HL-60/S4 (cell line): ENCODE data around the gene ALDH3B2.
"Not testable (repeated sequence)": the region's sequence is repeated elsewhere in the genome, so short reads cannot be mapped to it uniquely, and the experiment has no call there.

ENCODE experiments used
- in situ Hi-C: fragments of 300-500 bp; cut with MboI; formaldehyde crosslinking; loops from 2 replicates; pipeline ENCODE4 v1.14.3; 2022; ENCODE audit warnings: low sequenced_read_pairs

Gene ALDH3B2, protein sequence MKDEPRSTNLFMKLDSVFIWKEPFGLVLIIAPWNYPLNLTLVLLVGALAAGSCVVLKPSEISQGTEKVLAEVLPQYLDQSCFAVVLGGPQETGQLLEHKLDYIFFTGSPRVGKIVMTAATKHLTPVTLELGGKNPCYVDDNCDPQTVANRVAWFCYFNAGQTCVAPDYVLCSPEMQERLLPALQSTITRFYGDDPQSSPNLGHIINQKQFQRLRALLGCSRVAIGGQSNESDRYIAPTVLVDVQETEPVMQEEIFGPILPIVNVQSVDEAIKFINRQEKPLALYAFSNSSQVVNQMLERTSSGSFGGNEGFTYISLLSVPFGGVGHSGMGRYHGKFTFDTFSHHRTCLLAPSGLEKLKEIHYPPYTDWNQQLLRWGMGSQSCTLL

DNA sequence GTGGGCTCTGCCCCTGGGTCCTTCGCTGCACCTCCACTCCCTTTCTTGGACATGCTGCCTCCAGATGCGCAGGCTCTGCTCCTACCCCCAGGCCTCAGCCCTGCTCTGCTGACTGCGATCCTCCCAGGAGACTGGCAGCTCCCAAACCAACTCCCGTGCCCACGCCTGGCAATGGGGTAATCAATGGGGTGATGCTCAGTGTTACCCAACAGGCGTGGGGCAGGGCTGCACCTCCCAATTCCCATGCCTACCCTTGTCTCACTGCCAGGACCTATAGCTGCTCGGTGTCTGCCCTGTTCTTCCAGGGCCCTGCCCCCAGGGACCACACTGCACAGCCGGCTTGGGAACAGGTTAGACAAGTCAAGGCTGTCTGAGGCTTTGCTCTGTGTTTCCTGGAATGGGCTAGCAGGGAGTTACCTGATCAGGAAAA is at the start of gene ALDH3B2:
Gene ALDH3B2, minus strand, starts transcription at position 182 of the 430 bp plus-strand sequence. CDS start 7,688 bp downstream, outside the sequence.
- in situ Hi-C loops, result no loop called here

DNA sequence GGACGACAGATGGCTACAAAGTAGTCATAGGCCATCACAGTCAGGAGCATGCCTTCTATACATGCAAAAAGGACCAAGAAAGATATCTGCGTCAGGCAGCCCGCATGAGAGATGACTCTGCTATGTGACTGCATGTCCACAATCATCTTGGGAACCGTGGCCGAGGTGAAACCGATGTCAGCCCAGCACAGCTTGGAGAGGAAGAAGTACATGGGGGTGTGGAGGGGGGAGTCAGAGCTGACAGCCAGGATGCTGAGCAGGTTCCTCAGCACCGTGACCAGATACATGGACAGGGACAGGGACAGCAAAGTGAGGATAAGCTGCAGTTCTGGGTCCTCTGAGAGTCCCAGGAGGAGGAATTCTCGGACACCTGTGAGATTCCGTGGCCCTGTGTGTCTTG is 48.6 kb upstream of the ALDH3B2 start:
- in situ Hi-C loops, result not testable (repeated sequence)

DNA sequence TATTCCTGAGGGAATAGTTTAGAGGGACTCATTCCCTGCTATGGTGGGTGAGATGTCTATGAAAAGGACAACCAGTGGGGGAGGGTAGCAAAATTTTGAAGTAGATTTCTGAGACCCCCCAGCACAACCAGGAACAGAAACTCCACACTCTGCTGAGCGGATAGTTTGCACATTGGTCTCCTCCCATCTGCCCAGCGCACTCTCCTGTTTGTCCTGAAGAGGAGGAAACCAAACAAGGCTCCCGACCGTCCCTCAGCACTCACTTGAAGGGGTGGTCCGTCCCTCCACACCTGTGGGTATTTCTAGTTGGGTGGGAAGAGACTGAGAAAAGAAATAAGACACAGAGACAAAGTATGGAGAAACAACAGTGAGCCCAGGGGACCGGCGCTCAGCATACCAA is 41.8 kb upstream of the ALDH3B2 start:
- in situ Hi-C loops, result not testable (repeated sequence)

DNA sequence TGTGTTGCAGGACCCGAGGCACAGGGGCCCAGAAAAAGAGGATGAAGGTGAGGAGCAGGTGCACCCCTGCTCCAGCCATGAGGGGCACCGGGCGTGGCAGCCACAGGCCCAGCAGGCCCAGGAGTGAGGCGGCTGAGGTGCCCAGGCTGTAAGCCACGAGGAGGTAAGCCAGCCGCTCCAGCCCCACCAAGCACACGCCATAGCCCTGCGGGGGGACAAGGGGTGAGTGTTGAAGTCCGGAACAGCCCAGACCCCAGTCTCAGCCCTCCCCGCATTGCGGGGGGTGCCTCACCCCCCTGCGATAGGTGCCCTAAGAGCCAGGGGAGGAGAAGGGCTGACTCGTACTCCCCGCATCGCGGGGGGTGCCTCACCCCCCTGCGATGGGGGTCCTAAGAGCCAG is 41.4 kb upstream of the ALDH3B2 start:
- in situ Hi-C loops, result not testable (repeated sequence)

DNA sequence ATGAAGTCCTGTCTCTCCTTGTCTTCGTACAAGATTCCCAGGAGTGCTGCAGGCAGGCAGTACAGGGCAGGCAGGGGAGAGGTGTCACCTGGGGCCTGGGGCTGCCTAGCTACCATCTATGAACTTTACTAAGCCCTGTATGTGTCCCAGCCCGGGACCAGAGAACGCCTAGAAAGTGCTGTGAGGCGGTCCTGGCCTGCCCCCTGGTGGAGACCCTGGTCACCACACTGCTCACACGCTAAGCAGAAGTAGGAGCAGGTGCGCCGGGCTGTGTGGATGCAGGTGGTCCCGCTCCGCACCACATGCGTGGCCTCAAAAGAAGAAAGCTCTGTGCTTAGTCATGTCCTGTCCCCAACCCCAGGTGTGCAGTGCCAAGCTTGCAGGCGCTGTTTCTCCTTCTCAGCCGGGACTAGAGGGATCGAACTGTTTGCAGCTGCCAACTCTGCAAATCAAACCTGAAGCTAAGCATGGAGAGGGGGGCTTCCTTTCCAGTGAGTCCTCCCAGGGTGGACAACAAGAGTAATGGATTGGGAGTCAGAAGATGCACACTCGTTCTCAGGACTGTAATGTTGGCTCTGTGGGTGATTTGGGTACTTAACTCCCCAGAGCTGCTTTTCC is 39.6 kb upstream of the ALDH3B2 start:
- in situ Hi-C loops, result not testable (repeated sequence)

DNA sequence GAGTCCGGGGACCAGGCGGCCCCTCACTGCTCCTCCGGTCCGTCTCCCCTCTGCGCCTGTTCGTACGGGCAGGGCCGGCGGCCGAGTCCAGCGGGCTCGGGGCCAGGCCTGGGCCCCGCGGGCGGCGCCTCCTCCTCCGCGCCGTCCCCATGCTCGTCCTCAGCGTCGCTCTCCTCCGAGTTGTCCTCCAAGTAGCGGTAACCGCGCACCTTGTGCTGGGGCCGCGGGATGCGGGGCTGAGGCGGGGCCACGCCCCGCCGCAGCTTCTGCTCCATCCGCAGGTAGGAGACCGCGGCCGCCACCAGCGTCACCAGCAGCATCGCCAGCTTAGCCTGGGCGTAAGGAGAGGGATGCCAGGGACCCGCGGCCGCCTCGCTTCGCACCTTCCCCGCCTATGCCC is 37.3 kb upstream of the ALDH3B2 start:
- in situ Hi-C loops, result not testable (repeated sequence)

DNA sequence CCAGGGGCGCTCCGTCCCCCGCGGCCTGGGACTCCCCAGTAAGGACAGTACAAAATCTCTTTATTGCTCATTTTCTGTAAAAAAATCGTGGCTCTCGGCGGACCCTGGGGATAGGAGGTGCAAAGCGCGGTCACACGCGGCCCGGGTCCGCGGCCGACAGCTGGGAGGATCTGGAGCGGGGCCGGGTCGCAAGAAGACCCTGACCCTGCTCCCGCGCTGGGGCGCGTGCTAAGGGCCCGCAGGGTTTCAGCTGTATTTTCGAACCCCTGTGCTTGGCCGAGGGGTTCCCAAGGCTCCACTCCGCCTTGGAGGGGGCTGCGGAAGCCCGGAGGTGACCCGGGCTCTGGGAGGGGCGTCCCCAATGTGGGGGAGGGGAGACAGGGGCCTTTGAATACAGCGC is 36.8 kb upstream of the ALDH3B2 start:
- in situ Hi-C loops, result not testable (repeated sequence)

DNA sequence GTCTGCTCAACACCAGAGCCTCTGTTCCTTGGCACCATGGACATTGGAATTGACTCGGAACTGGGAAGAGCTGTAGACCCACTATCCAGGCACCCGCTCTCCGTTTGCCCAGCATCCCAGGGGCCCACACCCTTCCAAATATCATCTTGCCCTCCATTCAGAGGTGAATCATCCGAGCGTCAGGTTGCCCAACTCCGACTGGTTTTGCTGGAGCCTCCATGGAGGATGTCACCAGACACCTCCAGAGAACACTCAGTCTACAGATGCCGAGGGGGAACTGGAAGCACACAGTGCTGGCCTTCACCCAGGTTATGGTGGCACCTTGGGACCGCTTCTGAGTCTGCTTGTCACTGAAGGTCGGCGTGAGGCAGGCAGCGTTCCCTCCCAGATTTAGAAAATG is 35.4 kb upstream of the ALDH3B2 start:
- in situ Hi-C loops, result not testable (repeated sequence)

DNA sequence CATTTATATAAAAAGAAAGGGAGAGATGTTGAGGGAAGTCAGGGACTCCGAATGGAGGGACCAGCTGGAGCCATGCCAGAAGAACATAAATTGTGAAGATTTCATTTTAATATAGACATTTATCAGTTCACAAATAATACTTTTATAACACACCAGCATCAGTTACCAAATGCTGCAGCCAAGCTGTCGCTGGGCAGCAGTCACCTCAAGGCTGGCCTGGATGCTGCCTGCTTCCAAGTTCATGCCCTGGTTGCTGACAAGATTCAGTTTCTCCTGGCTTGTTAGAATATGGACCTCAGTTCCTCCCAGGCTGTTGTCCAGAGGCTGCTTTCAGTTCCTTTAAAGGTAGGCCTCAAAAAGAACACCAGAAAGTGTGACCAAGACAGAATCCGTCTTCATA is 30.8 kb upstream of the ALDH3B2 start:
- in situ Hi-C loops, result no loop called here

DNA sequence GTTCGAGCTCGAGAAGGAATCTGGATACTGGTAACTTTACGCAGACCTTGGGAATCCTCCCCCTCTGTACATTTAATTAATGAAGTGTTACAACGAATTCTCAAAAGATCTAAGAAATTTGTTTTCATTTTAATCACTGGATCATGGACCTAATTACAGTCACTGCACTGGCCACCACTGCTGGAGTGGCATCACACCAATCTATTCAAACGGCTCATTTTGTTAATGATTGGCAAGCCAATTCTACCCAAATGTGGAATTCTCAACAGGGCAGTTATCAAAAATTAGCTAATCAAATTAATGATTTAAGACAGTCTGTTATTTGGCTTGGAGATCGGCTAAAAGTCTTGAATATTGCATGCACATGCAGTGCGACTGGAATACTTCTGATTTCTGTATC is 30.1 kb upstream of the ALDH3B2 start:
- in situ Hi-C loops, result no loop called here

DNA sequence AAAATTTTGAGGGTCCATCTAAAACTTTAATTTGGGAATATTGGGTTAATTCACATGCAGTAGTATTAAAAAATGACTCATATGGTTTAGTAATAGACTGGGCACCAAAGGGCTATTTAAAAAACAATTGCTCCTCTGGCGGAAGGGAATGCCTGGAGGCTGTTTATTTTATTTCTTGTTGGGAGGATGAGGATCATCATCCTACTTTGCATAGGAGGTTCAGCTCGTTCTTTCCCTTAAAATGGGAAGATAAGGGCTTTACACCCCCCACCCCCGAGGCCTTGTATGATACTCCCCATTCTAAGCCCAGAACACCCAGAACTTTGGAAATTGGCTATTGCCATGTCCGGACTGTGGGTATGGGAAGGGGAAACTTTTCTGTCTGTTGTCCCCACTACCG is 29.3 kb upstream of the ALDH3B2 start:
- in situ Hi-C loops, result not testable (repeated sequence)

DNA sequence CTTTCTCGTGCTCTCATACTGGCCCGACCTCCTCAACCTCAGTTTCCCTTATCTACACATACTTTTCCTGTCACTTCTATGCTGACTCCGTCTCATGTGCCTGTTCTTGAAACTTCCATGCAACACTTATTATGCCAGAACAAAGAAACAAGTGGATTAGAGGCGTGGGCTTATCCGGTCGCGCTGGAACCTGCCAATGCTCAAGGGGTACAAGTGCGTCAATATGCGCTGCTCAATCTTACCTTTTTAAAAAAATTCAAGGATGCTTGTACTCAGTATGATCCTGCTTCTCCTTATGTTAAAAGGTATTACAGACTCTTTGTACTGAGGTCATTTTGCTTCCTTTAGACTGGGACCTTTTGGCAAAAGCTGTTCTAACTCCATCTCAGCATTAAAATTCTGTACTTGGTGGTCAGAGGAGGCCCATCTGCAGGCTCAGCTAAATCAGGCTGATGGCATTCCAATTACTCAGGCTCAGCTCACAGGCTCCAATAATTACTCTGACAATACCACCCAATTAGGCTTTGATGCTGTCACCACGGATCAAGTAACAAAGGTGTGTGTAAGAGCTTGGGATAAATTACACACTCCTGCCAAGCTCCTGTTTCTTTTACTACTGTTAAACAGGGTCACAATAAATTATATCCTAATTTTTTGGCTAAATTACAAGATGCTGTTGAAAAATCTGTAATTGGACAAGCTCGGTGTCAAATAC is 26.3 kb upstream of the ALDH3B2 start:
- in situ Hi-C loops, result no loop called here

DNA sequence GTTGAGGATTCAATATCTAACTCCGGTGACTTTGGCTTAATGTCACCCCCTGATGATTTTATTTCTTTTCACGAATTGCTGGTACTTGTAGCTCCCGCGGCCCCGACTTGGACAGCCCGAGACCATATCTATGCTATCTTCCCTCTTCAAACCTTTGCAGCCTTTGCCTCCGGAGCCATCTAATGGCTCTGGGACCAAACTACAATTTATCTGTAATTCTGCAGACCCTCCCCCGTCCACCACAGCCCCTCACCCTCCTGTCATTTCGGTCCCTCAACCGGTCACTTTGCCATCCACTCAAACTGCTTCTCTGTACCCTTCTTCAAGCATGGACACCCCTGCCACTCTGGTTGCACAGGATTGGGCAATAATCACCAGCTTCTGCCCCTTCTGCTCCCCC is 25.7 kb upstream of the ALDH3B2 start:
- in situ Hi-C loops, result no loop called here

DNA sequence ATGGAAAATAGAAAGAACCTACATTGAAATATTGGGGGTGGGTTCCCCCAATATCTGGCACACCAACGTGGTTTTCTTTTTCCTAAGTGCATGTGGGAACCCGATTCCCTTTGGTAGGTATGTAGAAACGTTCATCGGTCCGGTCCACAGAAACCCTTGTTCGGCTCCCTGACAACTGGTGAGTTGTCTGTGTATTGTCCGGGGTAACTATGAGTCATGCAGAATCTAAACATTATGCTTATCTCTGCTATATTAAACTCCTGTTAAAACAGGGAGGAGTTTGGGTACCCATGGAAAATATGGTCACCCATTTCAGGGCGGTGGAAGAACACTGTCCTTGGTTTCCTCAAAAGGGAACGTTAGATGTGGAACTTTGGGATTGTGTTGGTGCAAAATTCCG is 25.1 kb upstream of the ALDH3B2 start:
- in situ Hi-C loops, result no loop called here

DNA sequence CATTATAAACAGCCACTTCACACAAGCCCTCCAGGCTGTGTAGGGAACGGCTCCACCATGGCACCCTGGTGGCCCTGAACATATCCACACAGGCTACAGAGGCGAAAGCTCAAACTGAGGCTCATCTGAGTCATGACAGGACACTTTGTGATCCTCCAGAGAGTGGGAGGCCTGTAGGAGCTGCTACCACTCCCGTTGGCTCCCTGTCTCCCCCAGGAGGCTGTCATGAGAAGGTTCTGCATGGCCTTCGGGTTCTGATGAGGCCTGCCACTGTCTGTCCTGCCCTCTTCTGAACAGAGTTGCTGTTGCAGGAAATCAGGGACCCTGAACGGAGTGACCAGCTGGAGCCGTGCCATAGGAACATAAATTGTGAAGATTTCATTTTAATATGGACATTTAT is 23.8 kb upstream of the ALDH3B2 start:
- in situ Hi-C loops, result no loop called here

DNA sequence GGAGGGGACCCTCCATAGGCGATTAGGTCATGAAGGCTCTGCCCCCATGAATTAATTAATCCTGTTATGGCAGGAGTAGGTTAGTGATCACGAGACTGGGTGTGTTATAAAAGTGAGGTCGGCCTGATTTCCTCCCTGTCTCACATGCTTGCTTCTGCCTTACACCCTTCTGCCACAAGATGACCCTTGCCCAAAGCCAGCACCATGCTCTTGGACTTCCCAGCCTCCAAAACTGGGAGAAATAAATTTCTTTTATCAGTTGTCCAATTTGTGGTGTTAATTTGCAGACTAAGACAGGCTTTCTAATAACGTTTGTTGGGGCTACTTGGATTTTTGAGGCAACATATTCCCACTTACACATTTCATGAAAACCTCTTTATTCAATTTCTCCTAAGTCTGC is 23.4 kb upstream of the ALDH3B2 start:
- in situ Hi-C loops, result no loop called here

DNA sequence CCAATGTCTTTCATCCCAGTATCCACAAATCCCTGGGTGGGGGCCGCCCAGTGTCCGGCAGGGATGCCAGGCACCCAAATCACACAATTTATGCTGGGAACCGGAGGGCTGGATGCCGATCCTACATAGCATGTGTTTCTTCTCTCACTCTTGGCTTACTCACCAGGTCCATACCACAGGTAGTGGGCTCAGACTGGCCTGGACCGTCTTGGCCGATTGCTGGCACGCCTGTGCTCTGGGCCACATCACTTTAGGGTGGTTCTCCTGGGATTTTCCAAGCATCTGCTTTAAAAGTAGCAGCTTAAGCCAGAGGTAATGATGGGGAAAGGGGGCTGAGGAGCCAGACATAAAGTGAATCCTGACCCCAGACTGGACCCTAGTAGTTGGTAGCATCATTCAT is 22.6 kb upstream of the ALDH3B2 start:
- in situ Hi-C loops, result no loop called here

DNA sequence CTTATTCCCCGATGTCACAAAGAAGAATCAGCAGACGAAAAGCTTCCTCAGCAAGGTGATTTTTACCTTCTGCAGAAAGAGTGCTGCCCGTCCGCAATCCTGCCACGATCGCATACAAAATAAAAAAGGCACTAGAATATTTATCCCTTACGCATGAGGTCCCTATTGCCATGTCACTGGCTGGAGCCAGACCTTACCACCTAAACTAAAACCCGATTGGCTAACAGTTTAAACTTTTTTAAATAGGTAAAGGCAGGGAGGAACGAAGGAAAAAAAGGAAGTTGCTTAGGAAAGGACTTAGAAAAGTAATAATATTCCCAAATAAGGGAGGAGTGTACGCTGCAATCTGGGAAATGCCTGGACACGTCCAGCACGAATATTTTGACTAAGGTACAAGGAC is 21.2 kb upstream of the ALDH3B2 start:
- in situ Hi-C loops, result no loop called here

DNA sequence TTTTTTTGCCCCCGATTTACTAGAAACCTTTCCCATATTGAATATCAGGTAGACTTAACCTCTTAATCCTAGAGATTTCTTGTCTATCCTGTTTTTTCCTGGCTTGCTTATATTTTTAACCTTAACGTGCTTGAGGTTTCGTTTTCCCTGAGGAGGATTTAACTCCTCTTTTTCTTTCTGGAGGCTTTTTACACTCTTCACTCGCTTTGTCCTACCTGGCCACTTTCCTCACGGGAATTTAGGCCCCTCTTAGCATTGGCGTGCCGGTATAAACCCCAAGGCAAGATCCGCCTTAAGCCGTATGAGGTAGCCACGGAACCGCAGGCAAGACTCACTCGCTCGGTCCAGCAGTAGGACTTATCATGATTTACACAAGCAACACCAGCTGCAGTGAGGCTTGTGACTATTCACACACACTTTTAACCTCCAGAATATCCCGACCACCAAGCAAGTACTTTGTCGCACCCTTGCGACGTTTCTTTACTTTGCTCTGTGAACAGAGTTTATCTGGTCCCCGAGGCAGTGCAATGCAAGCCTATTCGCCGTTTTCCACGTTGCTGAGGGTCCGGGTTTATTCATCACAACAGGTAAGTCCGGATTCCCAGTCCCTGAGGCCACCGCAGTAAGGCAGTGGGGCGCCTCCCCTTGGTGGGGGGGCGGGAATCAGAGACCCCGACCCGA is 20.6 kb upstream of the ALDH3B2 start:
- in situ Hi-C loops, result no loop called here

DNA sequence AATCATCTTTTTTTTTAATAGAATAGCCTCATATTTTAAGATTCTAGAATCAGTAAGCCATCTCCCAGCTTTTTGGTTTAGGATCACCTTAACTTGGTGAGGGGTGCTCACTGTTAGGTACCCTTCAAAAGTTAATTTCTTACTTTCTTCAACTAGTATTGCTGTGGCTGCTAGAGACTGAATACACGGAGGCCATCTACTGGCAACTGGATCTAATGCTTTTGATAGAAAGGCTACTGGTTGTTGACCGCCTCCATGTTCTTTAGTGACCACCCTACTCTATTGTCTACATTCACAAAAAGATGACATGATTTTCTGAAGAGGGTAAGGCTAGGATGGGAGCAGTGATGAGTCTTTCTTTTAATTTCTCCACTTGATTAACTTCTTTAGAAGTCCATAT is 16.7 kb upstream of the ALDH3B2 start:
- in situ Hi-C loops, result no loop called here

DNA sequence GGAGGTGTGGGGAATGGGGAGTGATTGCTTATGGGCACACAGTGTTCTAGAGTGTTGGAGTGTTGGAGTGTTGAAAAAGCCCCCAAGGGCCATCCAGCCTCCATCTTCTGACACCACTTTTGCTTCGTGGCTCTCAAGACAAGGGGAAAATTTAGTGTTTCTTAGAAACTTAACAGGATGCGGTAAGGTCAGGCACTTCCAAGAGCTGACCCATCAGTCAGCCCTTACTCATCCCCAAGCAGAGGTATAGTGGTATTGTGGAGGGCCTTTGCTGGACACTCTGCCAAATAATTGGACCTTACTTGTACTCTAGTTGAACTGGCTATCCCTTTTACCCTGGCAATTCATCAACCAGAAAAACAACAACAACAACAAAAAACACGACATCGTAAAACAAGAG is 14.8 kb upstream of the ALDH3B2 start:
- in situ Hi-C loops, result no loop called here
